Neural progenitor cell (in vitro differentiated cells): ENCODE results near the gene SMIM21. TPM values are rescaled to one million over a fixed set of nuclear protein-coding genes. Genes with fewer than 3 reads are reported as not detected.

ENCODE experiments used
- DNase-seq: peaks from one replicate; pipeline ENCODE4 v3.0.0-alpha.2; 2016; ENCODE audit warnings: low spot score
- H2AFZ ChIP-seq: fragments of 200-600 bp; sonication (generic); replicated peaks from 2 replicates; pipeline ENCODE4 v1.6.1; 2016; ENCODE audit warnings: antibody characterized with exemption
- H3F3A ChIP-seq: fragments of 200-600 bp; sonication (generic); 2 replicates; pipeline ENCODE4 v1.6.1; 2016; ENCODE audit warnings: antibody characterized with exemption, low read depth
- H3K27ac ChIP-seq: fragments of 200-600 bp; sonication (generic); 2 replicates; pipeline ENCODE4 v1.5.1; 2016; ENCODE audit warnings: mild to moderate bottlenecking
- H3K27me3 ChIP-seq: fragments of 200-600 bp; sonication (generic); 2 replicates; pipeline ENCODE4 v1.6.1; 2016; ENCODE audit warnings: mild to moderate bottlenecking, moderate library complexity
- H3K36me3 ChIP-seq: fragments of 200-600 bp; sonication (generic); 2 replicates; pipeline ENCODE4 v1.5.1; 2016
- H3K4me1 ChIP-seq: fragments of 200-600 bp; sonication (generic); 2 replicates; pipeline ENCODE4 v1.6.1; 2016; ENCODE audit warnings: mixed run types
- H3K4me2 ChIP-seq: fragments of 200-600 bp; sonication (generic); 2 replicates; pipeline ENCODE4 v1.6.1; 2016
- H3K4me3 ChIP-seq: fragments of 200-600 bp; sonication (generic); 2 replicates; pipeline ENCODE4 v1.5.1; 2016
- H3K79me2 ChIP-seq: fragments of 200-600 bp; sonication (generic); 2 replicates; pipeline ENCODE4 v1.6.1; 2016; ENCODE audit warnings: low read depth
- H3K9ac ChIP-seq: fragments of 200-600 bp; sonication (generic); 2 replicates; pipeline ENCODE4 v1.6.1; 2016
- H3K9me3 ChIP-seq: fragments of 200-600 bp; sonication (generic); 2 replicates; pipeline ENCODE4 v1.5.1; 2016; ENCODE audit warnings: low read depth
- H4K20me1 ChIP-seq: fragments of 200-600 bp; sonication (generic); 2 replicates; pipeline ENCODE4 v1.6.1; 2016; ENCODE audit warnings: low read depth
- H3K27ac Mint-ChIP-seq: 3 replicates; pipeline ENCODE4 v1.8.0; 2021; ENCODE audit warnings: mixed read lengths
- H3K27me3 Mint-ChIP-seq: 2 replicates; pipeline ENCODE4 v1.8.0; 2022; ENCODE audit warnings: low read depth, mild to moderate bottlenecking, inconsistent platforms, moderate library complexity, mixed read lengths; ENCODE audit not compliant: insufficient read depth
- H3K36me3 Mint-ChIP-seq: 3 replicates; pipeline ENCODE4 v1.8.0; 2021; ENCODE audit warnings: mixed read lengths
- H3K4me1 Mint-ChIP-seq: 3 replicates; pipeline ENCODE4 v1.8.0; 2021; ENCODE audit warnings: mixed read lengths
- H3K4me3 Mint-ChIP-seq: 3 replicates; pipeline ENCODE4 v1.8.0; 2021; ENCODE audit warnings: mild to moderate bottlenecking, moderate library complexity, mixed read lengths
- H3K9me3 Mint-ChIP-seq: 3 replicates; pipeline ENCODE4 v1.8.0; 2020; ENCODE audit warnings: mixed read lengths
- CTCF ChIP-seq: fragments of 200-600 bp; sonication (generic); IDR thresholded peaks from 2 replicates; pipeline ENCODE4 v1.5.1; 2017; ENCODE audit warnings: antibody characterized with exemption, mild to moderate bottlenecking
- EZH2 ChIP-seq: fragments of 200-600 bp; sonication (generic); IDR thresholded peaks from 2 replicates; pipeline ENCODE4 v1.6.1; 2017; ENCODE audit warnings: antibody characterized with exemption, mild to moderate bottlenecking, moderate library complexity
- EZH2phosphoT487 ChIP-seq: fragments of 200-600 bp; sonication (generic); IDR thresholded peaks from 2 replicates; pipeline ENCODE4 v1.6.1; 2017; ENCODE audit warnings: antibody characterized with exemption
- total RNA-seq: library from RNA; depleted of rRNA; stranded (reverse); fragments of >200 nt; gene quantifications from 2 replicates; pipeline ENCODE4 v1.2.3, GENCODE V29; 2015; ENCODE audit warnings: low replicate concordance

The SMIM21 gene
- total RNA-seq, 1 donor from 2014 or later = not detected

DNA sequence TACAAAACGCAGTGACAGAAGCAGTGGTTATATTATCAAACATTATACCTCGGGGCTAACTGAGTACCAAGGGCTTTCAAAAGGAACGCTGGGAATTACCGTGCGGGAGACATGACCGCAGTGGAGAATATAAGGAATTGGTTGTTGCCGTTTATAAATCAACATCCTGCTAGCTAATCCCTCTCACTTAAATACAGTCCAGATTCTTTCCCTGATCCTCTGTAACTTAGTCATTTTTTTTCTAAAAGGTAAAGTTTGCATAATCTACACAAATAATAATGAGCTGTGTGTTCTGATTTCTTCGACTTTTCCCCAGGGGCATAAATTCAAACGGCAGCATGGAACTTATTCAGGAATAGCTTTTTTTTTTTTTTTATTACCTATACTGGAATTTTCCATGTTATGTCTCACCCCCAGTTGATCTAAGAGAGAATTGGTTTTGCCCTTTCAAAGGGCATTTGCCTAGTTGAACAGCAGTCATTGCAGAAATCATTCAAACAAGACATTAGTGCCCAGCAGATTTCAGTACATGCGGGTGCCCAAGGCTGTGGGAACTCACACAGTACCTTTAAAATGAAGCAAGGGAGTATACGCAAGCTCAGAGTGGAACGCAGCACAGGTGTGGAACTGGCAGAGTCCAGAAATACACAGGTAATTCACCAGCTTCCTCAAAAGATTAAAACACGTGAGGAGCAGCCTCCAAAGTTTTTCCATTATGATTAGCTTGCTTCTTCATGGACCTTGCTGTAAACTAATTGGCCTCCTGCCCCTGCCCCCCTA, 63.9 kb downstream of the SMIM21 start:
- H3K4me3 Mint-ChIP-seq = no peak overlapping the region
- no peaks in the 10 kb centered on the region for H3K9me3 Mint-ChIP-seq
- no peaks in the 10 kb centered on the region for H3K36me3 ChIP-seq
- H3K27ac ChIP-seq = no peak overlapping the region
- TF ChIP-seq EZH2phosphoT487 (no peak), EZH2 (no peak), CTCF (no peak)
- no peaks in the 10 kb centered on the region for H3K27me3 Mint-ChIP-seq
- no peaks in the 10 kb centered on the region for H4K20me1 ChIP-seq
- H3K36me3 Mint-ChIP-seq = no peaks in the 10 kb centered on the region
- peaks cover 11% of the 10 kb centered on the region for H3K4me1 Mint-ChIP-seq
- no peak overlapping the region for H3K4me2 ChIP-seq
- no peak overlapping the region for H3K27ac Mint-ChIP-seq
- no peak overlapping the region for H2AFZ ChIP-seq
- peaks cover 6% of the 10 kb centered on the region for H3K4me1 ChIP-seq
- no peaks in the 10 kb centered on the region for H3K79me2 ChIP-seq
- no peak overlapping the region for H3K9ac ChIP-seq
- no peaks in the 10 kb centered on the region for H3K9me3 ChIP-seq
- no peaks in the 10 kb centered on the region for H3K27me3 ChIP-seq
- no peak for DNase-seq
- no peak overlapping the region for H3K4me3 ChIP-seq
- H3F3A ChIP-seq = no peaks in the 10 kb centered on the region

DNA sequence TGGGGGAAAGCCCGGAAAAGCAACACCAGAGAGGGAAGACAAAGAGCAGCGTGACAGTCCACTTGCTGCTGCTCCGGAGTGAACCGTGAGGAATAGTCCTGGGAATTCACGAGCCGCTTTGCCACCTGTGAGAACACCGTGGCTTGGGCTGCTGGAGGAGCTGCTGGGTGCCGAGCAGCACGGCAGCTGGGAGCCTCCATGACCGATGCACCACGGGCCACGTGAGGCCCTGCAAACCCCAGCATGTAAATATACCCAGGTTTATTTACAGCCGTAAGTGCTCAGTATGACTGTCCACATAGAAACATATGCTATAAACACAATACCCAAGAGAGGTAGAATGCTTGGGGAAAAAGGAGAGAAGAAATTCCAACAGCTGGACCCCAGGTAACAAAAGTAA, 65.1 kb downstream of the SMIM21 start:
- no peaks in the 10 kb centered on the region for H3F3A ChIP-seq
- H3K4me1 ChIP-seq = peaks cover 6% of the 10 kb centered on the region
- no peaks in the 10 kb centered on the region for H4K20me1 ChIP-seq
- no peak overlapping the region for H3K4me2 ChIP-seq
- no peaks in the 10 kb centered on the region for H3K36me3 ChIP-seq
- H3K9ac ChIP-seq = no peak overlapping the region
- Mint-ChIP-seq H3K36me3 (no peaks in the 10 kb centered on the region), H3K27me3 (no peaks in the 10 kb centered on the region), H3K4me1 (peaks cover 11% of the 10 kb centered on the region), H3K9me3 (no peaks in the 10 kb centered on the region), H3K4me3 (no peak overlapping the region), H3K27ac (no peak overlapping the region)
- TF ChIP-seq EZH2 (no peak), CTCF (no peak), EZH2phosphoT487 (no peak)
- no peaks in the 10 kb centered on the region for H3K9me3 ChIP-seq
- H3K27me3 ChIP-seq = no peaks in the 10 kb centered on the region
- no peaks in the 10 kb centered on the region for H3K79me2 ChIP-seq
- no peak overlapping the region for H3K4me3 ChIP-seq
- no peak overlapping the region for H3K27ac ChIP-seq
- DNase-seq = no peak
- no peak overlapping the region for H2AFZ ChIP-seq

- Mint-ChIP-seq H3K36me3 (no peaks in the 10 kb centered on the region), H3K4me3 (no peak overlapping the region), H3K9me3 (peaks cover 2% of the 10 kb centered on the region), H3K27me3 (no peaks in the 10 kb centered on the region), H3K4me1 (peaks cover 11% of the 10 kb centered on the region), H3K27ac (no peak overlapping the region)
- H3K27ac ChIP-seq = no peak overlapping the region
- H3K36me3 ChIP-seq = no peaks in the 10 kb centered on the region
- H3F3A ChIP-seq = no peaks in the 10 kb centered on the region
- no peak overlapping the region for H2AFZ ChIP-seq
- no peak for DNase-seq
- no peaks in the 10 kb centered on the region for H3K9me3 ChIP-seq
- no peaks in the 10 kb centered on the region for H3K27me3 ChIP-seq
- H3K4me1 ChIP-seq = peaks cover 6% of the 10 kb centered on the region
- no peak overlapping the region for H3K4me2 ChIP-seq
- H3K4me3 ChIP-seq = no peak overlapping the region
- TF ChIP-seq EZH2 (no peak), EZH2phosphoT487 (no peak), CTCF (no peak)
- H3K9ac ChIP-seq = no peak overlapping the region
- H4K20me1 ChIP-seq = no peaks in the 10 kb centered on the region
- no peaks in the 10 kb centered on the region for H3K79me2 ChIP-seq
These were observed 66.6 kb downstream of the SMIM21 start for GRCh38 chr18:75360941-75361340.
